NCI-H187 treated with DMSO at 0.1 percent for 48 hours (cell line): ENCODE measurements around the gene MRAS.

Source experiments
- DNase-seq: peaks from one replicate; lab custom pipeline; 2025; lab: John Stamatoyannopoulos, UW

Gene MRAS

DNA sequence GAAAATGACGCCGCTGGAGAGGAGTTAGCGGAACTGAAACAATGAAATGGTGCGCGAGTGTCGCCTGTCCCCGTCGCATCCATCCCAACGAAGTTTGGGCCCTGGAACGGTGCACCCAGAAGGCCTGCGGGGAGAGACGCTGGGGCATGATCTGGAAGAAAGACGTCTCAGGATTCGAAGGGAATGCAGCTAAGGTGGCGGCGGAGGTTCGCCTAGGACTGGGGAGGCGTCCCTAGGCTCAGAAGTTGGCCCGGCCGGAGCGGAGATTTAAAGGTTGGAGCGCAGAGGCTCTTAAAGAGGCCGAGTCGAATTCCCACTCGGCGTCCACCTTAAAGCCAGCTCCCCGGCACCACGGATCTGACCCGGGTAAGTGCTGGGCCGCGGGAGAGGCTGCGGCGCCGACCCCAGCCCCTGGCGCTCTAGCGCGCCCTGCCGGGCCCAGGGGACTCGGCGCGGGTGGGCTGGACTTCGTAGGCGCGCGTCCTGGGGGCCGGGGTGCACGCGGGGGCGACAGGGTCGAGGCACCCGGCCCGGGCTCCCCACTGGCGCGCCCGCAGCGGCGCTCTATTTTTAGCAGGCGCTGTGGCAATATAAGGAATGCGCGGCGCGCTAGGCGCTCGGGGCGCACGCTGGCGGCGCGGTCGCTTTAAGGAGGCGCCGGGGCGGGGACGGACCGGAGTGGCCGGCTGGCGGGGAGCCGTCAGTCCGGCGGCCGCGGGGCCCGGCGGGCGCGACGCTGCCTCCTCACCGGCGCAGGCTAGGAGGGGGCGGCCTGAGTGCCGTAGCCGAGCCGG, at the start of gene MRAS:
Gene MRAS, plus strand, starts transcription at position 620 of the 794 bp plus-strand sequence. CDS start 24,305 bp downstream, outside the sequence.
- DNase-seq: no peak

DNA sequence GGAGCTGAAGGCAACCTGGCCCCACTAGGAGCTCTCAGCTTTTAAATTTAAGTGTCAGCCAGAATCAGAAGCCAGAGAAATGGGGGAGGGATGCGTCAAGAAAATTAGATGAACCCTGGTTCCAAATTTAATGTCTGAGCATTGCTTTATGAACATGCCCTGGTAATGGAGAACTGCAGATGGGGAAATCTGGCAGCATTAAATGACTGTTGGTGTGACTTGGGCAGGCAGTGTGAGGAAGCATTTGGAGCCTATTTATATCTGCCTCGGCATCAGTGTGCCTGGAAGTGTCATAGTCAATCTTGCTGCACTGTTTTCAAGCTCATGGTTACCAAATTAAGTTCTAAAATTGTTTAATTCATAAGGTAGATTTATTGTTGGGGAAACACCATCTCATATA, 47.7 kb upstream of the MRAS start:
- DNase-seq: no peak

DNA sequence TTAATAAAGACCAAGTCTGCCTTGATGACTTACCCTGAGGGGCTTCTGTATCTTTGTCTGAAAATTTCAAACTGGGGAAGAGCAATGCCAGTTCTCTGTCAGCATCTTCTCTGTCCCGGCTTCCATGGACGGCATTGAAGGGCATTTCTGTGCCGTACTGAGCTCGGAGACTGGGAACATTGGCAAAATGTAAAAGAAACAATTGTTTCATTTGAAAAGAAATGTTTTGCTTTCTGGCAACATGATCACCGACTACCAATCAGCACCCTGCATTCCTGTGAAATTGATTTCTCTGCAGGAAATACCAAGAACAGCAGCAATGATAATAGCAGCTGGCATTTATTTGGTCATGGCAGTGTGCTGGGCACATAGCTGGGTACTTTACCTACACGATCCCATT, 44.9 kb upstream of the MRAS start:
- DNase-seq: no peak

DNA sequence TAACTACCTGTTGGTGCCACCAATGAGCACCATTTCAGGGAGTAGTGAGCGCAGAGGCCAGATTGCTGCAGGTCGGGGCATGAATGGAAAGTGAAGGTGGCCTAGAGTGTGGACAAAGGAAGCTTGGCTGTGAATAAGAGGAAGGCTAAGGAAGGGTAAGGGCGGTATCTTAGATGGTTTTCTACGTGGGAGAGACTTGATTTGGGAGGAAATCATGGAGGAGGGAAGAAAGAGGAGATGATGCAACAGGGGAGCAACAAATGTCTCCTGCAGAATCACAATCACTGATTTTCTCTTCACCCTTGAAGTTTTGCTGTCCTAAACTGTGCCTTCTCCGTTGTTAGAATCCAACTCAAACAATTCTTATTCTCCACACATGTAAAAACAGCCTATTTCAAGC, 40.5 kb upstream of the MRAS start:
- no peak for DNase-seq

DNA sequence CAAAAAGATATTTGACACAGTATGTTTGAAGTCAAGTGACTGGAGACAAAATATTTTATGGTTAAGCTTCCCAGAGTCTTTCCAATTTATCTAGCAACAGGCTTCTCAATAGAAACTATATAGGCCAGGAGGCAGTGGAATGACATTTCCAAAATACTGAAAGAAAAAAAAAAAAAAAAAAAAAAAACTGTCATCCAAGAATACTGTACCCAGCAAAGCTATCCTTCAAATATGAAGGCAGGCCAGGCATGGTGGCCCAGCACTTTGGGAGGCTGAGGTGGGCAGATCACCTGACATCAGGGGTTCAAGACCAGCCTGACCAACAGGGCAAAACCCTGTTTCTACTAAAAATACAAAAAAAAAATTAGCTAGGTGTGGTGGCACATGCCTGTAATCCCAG, 39.6 kb upstream of the MRAS start:
- DNase-seq: no peak

DNA sequence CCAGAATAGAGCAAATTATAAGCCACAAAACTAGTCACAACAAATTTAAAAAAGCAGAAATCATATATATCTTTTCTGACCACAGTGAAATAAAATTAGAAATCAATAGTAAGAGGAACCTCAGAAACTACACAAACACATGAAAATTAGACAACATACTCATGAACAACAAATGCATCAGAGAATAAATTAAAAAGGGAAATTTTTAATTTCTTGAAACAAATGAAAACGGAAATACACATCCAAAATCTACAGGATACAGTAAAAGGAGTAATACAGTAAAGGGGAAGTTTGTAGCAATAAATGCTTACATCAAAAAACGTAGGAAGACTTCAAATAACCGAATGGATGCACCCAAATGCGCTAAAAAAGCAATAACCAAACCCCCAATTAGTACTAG, 37.9 kb upstream of the MRAS start:
- no peak for DNase-seq

DNA sequence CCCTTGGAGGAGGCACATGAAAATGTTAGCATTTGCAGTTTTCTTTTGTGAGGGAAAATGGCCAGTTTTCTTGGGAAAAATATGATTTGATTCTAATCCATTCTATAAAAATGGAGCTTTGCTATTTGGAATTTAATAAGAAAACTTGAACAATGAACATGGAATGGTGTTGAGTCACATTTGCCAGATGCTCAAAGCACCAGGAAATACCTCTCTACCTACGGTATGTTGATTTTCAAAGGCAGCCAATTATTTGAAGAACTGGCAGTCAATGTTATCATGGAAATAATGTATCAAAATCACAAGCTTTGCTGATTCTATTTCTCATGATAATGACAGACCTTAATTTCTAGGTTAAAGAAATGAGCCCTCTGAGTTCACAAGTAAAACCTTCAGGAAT, 33.6 kb upstream of the MRAS start:
- DNase-seq: no peak

DNA sequence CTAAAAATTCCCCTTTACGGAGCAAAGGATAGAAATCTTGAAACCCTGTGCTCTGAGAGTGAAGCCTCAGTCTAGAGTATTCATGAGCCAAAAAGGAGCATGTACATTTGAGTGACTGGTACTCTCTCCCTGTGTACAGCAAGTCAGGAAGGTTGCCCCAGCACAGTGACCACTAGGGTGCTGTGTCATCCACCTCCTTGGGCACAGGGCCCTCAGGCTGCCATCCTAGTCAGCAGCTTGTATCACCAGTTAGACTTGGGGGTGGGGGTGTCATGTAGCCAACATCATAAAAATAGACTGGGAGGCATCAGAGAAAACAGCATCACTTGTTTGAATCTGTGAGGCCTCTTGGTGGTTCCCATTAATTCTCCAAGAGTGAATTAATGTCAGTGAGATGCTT, 30.7 kb upstream of the MRAS start:
- DNase-seq: no peak

DNA sequence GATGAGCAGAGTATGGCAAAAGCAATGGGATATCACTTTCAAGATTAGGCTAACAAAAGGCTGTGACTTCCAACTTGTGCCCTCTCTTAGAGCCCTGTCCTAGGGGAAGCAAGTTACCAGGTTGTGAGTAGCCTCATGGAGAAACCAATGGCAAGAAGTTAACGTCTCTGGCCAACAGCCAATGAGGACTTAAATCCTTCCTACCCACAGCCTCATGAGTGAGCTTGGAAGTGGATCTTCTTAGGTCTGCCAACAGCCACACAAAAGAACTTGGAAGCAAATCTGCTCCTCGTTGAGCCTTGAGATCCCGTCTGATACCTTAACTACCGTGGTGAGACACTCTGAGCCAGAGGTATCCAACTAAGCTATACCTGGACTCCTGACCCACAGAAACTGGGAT, 24.4 kb upstream of the MRAS start:
- DNase-seq: no peak

DNA sequence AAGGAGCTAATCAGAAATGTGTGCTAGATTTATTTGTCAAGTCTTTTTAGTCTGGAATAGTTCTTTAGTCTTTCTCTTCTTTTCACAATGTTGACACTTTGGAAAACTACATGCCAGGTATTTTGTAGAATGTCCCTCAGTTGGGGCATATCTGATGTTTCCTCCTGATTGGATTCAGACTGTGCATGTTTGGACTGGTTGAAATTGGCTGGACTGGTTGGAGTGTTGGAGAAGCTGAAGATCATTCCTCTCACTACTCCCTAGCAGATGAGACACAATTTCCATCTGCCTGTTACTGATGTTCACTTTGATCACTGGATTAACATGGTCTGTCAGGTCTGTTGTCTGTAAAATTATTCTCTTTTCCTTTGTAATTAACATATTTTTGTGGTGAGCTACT, 22.4 kb upstream of the MRAS start:
- DNase-seq: no peak

DNA sequence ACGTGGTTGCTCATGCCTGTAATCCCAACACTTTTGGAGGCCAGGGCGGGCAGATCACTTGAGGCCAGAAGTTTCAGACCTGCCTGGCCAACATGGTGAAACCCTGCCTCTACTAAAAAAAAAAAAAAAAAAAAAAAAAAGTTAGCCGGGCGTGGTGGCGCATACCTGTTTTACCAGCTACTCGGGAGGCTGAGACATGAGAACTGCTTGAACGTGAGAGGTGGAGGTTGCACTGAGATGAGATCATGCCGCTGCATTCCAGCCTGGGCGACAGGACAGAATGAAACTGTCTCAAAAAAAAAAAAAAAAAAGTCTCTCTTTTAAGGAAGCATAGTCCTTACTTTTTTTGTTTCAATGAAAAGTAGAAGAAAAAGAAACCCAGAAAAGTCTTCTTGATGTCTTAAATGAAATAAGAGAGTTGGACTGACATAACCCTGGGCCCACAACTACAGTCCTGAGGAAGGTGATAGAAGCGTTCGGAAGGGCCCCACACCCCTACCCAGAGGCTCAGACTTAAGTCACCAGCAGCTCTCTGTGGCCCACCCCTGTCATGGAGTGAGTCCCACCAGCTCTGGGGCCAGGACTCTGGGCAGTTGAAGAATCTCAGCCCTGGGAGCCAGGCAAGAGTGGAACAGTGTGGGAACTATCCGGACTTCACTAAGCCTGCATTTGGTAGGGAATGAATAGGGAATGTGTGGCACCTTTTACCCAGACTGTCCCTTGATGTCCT, 21.3 kb upstream of the MRAS start:
- DNase-seq: no peak

DNA sequence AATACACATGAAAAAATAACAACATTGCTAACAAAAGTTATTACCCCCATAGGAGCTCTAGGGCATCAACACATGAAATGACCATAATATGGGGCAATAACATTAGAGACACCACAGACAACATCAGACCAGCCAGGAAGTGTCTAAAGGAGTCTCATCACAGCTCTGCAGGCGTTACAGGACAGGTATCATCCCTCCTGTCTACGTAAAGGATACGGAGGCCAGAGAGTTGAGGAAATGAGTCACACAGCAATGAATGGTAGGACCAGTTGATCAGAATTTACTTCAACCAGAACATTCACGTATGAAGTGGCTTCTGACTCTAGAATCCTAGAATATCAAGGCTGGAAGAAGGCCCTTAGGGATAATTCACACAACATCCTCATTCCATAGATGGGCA, 20.5 kb upstream of the MRAS start:
- no peak for DNase-seq

DNA sequence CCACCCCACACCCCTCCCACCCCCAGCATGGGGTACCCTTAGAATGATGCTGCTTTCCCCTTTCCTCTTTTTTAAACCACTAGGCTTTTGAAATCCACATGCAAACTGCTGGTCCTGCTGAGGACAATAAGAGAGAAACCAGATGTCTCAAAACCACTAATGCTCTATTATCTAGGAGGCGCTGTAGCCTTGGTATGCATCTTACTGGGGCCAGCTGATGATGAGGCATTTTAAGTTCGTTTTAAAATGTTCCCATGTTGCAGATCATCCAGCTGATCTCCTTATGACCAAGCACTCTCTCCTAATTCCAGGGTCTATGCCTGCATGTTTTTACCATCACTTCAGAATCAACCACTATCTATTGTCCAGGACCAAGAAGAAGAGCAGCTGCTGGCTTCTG, 20.0 kb upstream of the MRAS start:
- no peak for DNase-seq

DNA sequence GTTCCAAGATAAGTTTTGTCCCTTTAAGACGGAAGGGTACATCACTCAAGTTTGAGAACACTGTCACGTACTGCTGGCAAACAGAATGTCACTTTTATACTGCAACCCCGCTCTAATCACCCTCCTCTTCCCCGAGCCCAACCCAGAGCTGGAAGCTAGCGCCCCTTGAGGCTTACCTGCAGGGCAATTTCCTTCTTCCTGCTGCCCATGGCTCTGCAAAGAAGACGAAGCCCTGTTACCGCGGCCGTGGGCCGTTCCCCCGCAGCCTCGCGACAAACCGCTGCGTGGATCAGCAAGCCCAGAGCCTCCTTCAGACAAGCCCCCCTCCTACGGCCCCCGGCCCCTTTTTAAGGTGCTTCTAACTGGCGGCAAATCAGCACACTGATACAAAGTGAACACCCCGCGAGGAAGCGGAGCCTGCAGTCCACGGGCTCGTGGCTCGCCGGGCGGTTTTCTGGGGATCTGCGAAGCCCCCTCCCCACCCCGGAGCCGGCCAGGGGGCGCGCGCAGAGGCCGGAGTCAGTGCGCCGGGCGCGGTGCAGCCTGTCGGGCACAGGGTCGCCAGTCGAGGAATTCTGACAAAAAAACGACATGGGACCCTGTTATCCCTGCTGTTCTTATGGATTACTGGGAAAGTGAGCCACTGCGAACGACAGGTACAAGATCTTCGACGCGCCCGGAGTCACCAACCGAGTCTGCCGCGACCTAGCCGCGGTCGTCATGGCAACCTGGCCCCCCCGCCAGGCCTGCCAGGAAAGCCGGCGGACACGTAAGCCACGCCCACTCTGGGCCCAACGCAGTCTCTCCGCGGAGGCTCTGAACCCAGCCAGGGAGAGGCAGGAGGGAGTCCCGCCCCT, 19.0 kb upstream of the MRAS start, which contains the start of gene NME9:
Gene NME9, minus strand, starts transcription at position 725 of the 857 bp plus-strand sequence. Its CDS starts 516 bp downstream, at position 209.
- peak; percentile 58 for DNase-seq

DNA sequence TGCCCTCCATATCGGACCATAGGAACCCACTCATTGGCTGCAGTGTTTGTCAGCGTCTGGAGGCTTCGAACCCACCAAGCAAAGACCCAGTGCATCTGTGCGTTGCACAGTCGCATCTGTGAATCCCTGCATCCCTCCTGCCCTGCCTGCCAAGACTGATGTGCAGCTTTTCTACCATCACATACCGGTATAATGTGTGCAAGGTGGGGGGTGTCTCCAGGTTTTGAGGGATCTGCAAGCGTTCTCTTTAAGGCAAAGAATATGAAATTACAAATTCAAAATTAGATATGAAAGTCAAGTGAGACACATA, 18.4 kb upstream of the MRAS start:
- DNase-seq: no peak

DNA sequence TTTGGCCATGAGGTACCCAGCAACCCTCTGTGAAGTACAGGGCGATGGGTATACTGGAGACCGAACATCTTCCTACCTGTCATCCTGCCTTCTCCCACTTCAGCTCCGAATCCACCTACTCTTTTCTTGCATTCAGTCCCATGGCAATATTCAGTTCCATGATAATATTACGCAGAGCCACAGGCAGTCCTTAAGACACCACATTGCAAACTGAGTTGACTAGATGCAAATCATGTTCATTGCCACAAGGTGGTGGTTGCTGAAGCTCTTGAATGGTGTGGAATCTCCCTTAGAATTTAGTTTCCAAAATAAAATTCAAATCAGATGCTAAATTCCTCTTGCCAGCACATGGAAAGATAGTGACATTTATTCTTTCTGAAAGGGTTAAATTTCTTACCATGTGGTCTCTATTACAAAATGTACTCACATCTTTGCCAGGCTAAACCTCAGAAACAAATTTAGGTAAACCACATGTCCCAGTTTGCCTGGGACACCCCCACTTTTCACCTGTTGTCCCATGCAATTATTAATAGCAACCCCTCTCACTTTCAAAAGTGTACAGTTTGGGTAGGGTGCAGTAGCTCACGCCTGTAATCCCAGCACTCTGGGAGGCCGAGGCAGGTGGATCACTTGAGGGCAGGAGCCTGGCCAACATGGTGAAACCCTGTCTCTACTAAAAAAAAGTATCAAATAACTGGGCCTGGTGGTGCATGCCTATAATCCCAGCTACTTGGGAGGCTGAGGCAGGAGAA, 17.1 kb upstream of the MRAS start:
- no peak for DNase-seq

DNA sequence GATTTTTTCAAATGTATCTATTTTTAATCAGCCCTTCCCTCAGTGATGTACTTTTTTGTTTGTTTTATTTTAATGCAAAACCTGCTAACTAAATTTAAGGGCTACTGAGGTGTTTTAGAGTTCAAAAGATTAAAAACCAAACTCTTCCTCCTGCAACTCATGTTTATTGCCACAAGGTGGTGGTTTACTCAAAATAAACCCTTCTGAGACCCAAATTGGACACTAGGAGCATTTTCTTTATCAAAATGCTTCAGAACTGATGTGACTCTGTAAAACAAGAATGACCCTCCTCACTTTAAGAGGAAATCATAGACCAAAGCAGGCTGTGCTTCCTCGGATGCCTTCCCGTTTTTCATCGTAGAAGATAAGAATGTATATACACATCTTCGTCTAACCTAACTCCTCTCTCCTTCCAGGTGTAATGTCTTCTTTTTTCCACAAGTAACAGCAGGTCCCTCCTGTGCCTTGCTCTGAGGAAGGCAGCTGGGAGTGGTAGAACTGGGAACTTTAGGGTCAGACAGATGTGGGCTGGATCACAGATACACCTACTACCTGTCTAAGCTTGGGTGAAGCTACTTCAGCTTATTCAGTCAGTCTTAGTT, 15.8 kb upstream of the MRAS start:
- DNase-seq: no peak

DNA sequence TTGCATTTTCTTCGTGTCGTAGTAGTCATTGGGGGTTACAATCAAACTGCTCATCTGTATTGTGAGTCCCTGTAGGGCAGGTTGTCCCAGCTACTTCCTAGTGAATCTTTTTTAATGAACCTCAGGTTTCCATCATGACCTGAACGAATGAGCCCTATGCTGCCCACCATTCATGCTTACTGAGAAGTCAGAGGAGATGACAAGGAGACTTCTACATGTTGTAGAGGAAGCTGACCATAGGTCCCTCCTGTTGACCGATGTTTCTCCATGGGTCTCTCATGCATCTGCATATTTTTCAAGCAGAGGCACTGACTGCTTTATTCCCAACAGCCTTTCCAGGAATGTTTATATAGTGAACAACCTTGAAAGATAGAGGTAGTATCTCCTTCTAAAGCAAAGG, 13.8 kb upstream of the MRAS start:
- no peak for DNase-seq

DNA sequence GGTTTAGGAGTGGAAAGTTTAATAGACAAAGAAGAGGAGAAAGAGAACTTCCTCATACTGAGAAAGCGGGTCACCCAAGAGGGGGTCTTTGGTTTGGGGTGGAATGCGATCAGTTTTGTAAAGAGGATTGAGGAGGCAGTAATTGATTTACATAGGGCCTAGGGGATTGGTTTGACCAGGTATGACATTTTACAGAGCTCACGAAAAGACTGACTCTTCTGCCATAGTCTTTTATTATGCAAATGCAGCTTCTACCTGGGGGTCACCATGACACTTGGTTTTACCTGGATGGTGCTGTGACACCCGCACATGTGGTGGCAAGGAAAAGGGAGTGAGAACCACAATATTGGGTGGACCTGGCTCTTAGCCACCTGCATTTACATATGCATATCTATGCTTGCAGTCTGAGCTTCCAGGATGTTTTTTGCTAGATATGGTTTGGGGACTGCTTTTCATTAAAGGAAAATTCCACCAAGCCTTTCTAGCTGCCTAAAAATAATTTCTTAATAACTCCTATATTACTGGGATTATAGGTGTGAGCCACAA, 11.9 kb upstream of the MRAS start:
- no peak for DNase-seq

DNA sequence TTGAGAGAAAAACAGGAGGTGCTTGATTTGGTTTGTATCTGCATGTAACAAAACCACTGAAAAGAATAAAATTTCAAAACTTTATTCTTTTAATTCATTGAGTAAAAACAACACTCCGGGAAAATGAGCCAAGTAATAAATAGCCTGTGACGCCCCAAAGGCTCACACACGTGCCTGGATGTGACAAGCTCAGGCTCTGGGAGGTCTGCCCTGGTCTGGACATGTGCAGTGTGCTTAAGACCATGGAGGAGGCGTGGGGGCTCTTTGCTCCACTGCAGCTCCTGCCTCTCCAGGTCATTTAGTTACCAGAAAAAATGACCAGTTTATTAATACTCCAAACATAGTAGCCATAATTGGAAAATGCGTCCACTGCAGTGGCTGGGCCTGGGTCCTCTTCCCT, 10.1 kb upstream of the MRAS start:
- DNase-seq: no peak

DNA sequence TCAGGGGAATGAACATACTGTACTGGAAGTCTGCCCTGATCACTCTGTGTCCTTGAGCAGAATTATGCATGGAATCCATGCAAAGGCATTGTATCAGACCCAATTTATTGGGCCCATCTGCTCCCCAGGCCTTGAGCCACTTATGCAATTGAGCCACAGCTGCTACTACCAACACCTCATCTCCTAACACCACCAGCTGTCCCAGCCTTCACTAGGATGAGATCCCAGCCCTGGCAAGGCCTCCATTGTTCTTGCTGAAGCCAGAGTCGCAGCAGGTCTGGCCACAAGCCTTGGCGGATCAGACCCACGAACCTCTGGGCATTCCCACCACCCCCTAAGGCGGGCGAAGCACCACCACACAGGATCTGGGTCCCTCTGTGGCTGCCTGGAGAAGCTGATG, 9.6 kb upstream of the MRAS start:
- no peak for DNase-seq
